GM23338 (cell line): ENCODE measurements around the gene PDS5A.

Experiments used
- CREB1 ChIP-seq: fragments of 250-450 bp; sonication (Bioruptor Pico); IDR thresholded peaks from 2 replicates; pipeline ENCODE4 v1.5.0; 2020; ENCODE audit warnings: low read depth, mild to moderate bottlenecking, moderate library complexity
- CTCF ChIP-seq, 2 experiments: fragments of 200-600 bp in 1 of 2; sonication (generic) in 1 of 2; conservative IDR thresholded peaks; 2 replicates each; pipeline versions ENCODE4 v1.5.1 to v1.6.1; 2016 to 2017; ENCODE audit warnings: antibody characterized with exemption in 2 of 2, low read depth in 2 of 2, mild to moderate bottlenecking in 2 of 2, moderate library complexity in 1 of 2
- EZH2phosphoT487 ChIP-seq: fragments of 200-600 bp; sonication (generic); IDR thresholded peaks from one replicate; pipeline ENCODE4 v1.8.1; 2018; ENCODE audit warnings: antibody characterized with exemption; ENCODE audit not compliant: unreplicated experiment
- POLR2AphosphoS5 ChIP-seq: IDR thresholded peaks from 2 replicates; pipeline ENCODE4 v1.6.1; 2016; ENCODE audit warnings: antibody characterized with exemption, low read depth
- REST ChIP-seq: IDR thresholded peaks from one replicate; pipeline ENCODE4 v1.6.1; 2018; ENCODE audit warnings: antibody characterized with exemption; ENCODE audit not compliant: unreplicated experiment

- TF ChIP-seq CTCF (conservative IDR thresholded peaks at IDR 0.05; ENCODE audit: low read depth in 2 of 2) (no peak), EZH2phosphoT487 (no peak), CREB1 (CRISPR knock-in tag) (no peak), REST (no peak), POLR2AphosphoS5 (no peak)
Observed at GRCh38 chr4:39928538-39928937, 49.2 kb downstream of the PDS5A start.
